ENCODE measurements around the gene RMDN2. TPM values are rescaled to one million over a fixed set of nuclear protein-coding genes. Genes with fewer than 3 reads are reported as not detected.

Gene RMDN2
- polyA plus RNA-seq, 3 donors = 11.5 to 13.1 (median 12.4) TPM

DNA sequence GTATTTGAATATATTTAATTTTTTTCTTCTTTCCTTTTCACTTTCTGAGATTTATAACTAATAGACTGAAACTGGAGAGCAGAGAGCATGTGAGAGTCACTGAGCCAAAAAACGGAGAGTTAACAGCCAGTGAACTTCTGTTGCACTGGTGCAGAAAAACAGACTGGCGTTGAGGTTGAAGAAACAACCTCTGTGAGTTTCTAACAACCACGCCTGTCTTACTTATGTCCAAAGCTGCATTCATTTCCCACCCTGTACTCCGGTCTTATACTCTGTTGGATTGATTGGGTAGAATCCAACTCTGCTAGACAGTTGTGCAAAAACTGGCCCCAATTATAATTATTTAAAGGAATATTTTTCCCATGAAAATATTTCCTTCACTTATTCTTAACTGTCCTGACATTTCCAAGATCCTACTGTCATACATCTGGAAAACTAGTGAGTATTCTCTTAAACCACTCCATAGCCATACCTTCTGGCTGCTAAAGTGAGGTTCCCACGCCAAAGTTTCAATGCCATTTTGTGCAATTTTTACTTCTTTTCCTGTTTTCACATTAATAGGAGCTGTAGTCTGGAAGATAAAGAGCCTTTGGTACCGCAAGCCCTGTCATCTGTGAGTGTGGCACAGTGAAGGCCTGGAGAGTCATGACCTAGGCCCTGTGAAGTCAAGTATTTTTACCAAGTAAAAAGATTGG lies 141.5 kb downstream of the RMDN2 start:
- DNase-seq (ENCODE audit: extremely low read depth in 1 of 11, low read depth in 9 of 11, low spot score in 4 of 11) = peak in 1 of 11 donors; percentile 47

Other genes with a start within 250 kb of the RMDN2 start
- gene CYP1B1, start 150.9 kb downstream of the RMDN2 start, polyA plus RNA-seq (ENCODE audit: insufficient read length in 3 of 3) = 100 to 1,000 TPM; 105 to 120 (median 120) TPM

All from renal cortex interstitium (tissue), 11 donors.